Hepatocyte (in vitro differentiated cells): ENCODE data around the gene NEB.

Experiments used
- CTCF ChIP-seq: fragments of 200-600 bp; sonication (generic); IDR thresholded peaks from 2 replicates; pipeline ENCODE4 v1.5.1; 2016; ENCODE audit warnings: antibody characterized with exemption, mild to moderate bottlenecking; ENCODE audit not compliant: poor library complexity
- EZH2 ChIP-seq: fragments of 200-600 bp; sonication (generic); IDR thresholded peaks from 2 replicates; pipeline ENCODE4 v1.6.1; 2016; ENCODE audit warnings: antibody characterized with exemption, mild to moderate bottlenecking, borderline replicate concordance

GRCh38 chr2:151708788-151709187 lies 25.5 kb downstream of the NEB start:
- TF ChIP-seq CTCF (no peak), EZH2 (no peak)
